Islet of Langerhans (tissue), 1 donor: ENCODE data around the gene AIFM1.
A peak's percentile ranks its signal among the peaks of the same experiment; 100 is the strongest.

Experiments used
- FAIRE-seq: peaks from one replicate; lab custom pipeline; 2011; peaks lifted over from hg19 to GRCh38; lab: Jason Lieb, UNC

The AIFM1 gene

DNA sequence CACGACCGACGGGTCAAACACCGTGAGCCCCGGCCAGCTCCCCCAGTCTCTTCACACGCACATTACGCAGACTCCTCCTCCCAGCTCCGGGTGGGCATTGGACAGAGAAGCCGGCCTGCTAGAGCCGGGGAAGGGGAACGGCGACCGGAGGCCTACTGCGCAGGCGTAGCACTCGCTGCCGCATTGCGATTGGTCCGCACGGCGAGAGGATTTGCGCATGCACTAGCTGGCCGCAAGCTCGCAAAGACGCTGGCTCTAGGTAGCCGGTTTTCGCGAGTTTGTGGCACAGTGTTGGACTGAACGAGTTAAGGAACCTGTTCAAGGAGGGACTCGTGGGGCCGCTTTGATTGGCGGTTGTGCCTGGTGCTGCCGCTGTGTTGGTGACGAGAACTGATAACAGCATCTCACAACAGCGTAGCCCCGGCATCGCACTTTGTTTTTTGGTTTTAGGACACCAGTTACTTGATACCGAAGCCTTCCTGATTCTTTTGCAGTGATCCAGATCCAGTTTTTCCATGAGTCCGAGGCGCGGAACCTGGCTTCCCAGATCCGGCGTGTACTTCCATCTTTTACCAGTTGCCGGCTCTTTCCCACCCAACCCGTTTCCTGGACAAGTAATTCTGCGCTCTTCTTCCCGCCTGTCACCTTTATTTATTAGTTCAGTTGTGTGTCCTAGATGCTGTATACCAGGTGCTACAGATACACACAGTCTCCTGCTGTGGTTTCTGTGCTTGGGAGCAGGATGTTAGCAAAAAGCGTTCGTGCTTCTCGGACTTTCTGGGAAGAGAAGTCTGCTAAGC is at the start of gene AIFM1:
TSS of gene AIFM1 (minus strand) at position 139 of the 800 bp plus-strand sequence. CDS start 185 bp downstream, outside the sequence.
- peak; percentile 17 for FAIRE-seq

DNA sequence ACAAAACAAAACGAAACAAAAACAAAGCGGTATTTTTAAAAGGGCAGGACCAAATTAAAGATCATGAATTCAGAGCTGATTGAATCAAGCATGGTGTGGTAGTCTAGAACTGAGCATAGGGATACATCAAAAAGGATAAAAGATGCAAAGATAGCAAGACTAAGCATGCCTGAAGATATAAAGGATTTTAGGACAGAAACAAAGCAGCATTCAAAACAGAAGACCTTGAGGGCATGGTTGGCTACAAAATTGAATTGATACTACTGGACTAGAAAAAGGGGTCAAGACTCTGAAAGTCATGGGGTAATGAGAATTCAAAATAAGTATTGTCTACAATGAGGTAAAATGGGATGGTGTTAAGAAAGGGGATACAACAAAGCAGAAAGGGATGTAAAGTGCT is 47.7 kb upstream of the AIFM1 start:
- FAIRE-seq, result no peak

- FAIRE-seq, result no peak
Observed at GRCh38 chrX:130212371-130212770, 46.7 kb upstream of the AIFM1 start.

- no peak for FAIRE-seq
Observed at GRCh38 chrX:130211415-130212186, 46.0 kb upstream of the AIFM1 start.

DNA sequence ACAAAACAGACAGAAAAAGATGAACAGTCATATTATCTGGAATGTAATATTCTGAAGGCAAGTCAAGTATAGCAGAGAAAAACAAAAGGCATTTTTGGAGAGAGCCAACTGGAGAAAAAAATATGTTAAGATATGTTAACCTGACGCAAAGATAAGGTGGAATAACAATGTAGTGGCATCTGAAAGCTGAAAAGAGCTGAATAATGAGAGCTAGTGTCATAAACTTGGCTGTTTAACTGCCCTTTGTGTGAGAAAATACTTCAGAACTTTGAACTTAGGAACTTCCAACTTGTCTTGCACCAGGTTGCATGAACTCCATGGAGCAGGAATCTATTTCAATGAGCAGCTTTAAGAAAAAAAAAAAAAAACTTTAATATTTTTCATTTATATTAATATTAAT is 39.0 kb upstream of the AIFM1 start:
- no peak for FAIRE-seq

DNA sequence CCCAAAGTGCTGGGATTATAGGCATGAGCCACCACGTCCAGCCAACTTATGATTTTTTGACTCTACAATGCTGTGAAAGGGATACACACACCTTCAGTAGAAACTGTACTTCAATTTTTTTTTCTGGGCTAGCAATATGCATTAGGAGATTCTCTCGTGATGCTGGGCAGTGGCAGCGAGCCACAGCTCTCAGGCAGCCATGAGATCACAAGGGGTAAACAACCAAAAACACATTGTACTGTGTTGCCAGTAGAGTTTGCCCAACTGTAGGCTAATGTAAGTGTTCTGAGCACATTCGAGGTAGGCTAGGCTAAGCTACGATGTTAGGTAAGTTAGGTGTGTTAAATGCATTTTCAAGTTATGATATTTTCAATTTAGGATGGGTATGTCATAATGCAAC is 31.8 kb upstream of the AIFM1 start:
- FAIRE-seq, result no peak

- no peak for FAIRE-seq
Observed at GRCh38 chrX:130196466-130196865, 30.8 kb upstream of the AIFM1 start.

DNA sequence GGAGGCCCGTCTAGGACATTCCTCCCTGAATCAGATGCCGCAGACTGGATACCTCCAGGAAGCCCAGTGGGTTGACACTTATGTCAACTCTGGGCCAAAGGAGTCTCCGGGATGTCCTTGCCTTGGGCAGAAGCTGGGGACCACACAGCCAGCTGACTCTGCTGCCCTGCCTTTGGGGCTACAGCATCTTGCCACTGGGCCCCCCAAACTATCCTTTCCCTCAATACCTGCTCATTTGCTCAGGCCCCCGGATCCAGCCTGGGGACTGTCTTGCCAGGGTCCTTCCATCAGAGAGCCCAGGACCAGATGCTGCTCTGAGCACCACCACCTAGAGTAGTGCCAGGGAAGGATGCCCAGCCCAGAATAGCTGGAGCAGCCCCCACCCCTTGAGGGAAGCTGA is 25.2 kb upstream of the AIFM1 start:
- no peak for FAIRE-seq

DNA sequence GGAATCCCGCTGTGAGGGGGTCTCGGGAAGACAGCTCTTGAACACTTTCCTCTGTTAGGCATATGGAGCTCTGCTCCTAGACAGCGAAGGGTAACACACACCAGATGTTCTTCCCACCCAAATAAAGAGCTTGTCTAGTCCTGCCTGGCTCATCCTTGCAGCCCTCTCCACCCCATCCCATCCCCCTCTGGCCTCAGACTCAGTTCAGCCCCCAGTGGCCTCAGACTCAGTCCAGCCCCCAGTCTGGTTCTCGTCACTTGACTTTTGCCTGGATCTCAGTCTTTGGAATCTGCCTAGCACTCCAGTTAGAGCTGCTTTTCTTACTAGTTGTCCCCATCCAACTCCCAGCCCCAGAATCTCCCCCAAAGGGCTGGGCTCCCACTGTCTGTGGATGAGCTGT is 21.0 kb upstream of the AIFM1 start:
- FAIRE-seq, result no peak

GRCh38 chrX:130184857-130185256 is 19.2 kb upstream of the AIFM1 start:
- no peak for FAIRE-seq

DNA sequence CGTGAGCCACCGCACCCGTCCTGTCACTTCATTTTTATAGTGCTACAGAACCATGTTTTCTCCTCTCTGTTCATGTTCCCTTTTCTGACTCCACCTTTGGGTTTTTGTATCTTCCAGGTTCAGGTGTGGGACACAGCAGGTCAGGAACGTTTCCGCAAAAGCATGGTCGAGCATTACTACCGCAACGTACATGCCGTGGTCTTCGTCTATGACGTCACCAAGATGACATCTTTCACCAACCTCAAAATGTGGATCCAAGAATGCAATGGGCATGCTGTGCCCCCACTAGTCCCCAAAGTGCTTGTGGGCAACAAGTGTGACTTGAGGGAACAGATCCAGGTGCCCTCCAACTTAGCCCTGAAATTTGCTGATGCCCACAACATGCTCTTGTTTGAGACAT is 18.5 kb upstream of the AIFM1 start:
- FAIRE-seq, result no peak

GRCh38 chrX:130179579-130180215 is 14.1 kb upstream of the AIFM1 start:
- no peak for FAIRE-seq

GRCh38 chrX:130179170-130179569 is 13.5 kb upstream of the AIFM1 start:
- FAIRE-seq, result no peak

GRCh38 chrX:130176942-130177341 is 11.3 kb upstream of the AIFM1 start:
- no peak for FAIRE-seq

DNA sequence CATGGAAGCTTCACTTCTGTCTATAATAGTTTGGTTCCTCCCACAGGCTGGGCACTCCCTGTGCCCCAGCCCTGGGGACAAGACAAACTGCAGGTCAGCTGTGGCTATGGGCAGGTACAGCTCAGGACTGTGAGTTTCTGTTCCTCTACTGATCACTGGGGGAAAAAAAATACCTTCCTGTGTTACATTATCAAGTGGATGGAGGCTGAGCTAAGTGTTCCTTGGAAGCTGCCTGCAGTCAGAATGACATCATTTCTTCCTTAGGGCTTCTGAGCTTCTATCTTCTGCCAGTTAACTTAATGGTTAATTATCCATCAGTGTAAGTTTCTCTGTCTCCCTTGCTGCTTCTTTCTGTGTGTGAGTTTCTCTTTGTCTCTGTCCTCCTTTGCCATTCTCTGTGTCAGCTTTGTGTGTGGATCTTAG is 10.7 kb upstream of the AIFM1 start:
- no peak for FAIRE-seq

DNA sequence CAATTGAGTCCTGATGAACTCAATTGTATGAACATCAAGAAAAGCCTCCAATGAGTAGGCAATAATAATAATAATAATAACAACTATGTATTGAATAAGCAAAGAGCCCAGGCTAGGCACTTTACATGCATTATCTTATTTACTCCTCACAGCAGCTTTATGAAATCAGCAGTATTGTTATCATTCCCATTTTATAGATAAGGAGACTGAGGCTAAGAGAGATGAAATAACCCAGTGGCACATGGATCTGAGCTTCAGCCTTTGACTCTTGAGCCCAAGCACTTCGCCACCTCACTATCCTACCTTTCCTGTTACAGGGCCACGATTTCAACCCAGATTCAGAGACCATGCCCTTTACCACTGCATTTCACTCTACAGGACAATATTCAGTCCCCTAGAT is 9.3 kb upstream of the AIFM1 start:
- FAIRE-seq, result no peak

GRCh38 chrX:130174045-130174704 is 8.5 kb upstream of the AIFM1 start:
- FAIRE-seq, result no peak

DNA sequence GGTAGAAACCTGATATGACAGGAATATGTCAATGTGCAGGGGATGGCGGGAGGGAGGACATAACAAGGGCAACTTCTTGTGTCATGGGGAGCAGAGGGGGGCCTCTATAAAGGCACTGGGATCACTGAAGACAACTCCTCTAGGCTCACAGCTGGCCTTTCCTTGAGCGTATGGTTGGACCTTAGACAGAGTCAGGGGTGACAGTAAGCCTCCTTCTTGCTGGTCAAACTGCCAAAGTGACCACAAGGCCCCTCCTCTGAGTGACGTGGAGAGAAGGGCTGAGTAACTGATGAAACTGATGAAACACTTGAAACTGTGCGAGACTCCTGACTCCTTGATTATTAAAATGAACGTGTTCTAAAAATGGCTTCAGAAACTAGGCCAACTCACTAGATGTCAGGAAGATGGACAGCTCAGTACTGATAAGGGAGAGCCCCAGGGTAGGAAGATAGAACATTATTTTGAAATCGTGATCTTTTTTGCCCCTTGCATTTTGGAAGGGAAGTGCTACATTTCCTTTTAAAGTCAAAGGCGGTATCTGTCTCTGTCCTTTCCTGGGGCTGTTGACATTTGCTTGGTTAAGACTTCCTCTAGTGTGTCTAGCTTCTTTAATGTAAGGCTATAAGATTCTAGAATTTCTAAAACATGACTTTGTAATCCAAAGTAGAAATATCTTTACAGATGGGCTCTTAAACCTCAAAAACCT is 7.7 kb upstream of the AIFM1 start:
- FAIRE-seq, result no peak

GRCh38 chrX:130172127-130172845 is 6.6 kb upstream of the AIFM1 start:
- no peak for FAIRE-seq

GRCh38 chrX:130171446-130172126 is 5.9 kb upstream of the AIFM1 start, which contains the start of gene RAB33A:
Gene RAB33A, plus strand, starts transcription at chrX:130171962. Its CDS starts 101 bp downstream, at chrX:130172063.
- FAIRE-seq, result no peak
